Neural cell (in vitro differentiated cells): ENCODE results near the gene KDM4B.

ENCODE experiments used
- EP300 ChIP-seq: fragments of 450-650 bp; conservative IDR thresholded peaks from 2 replicates; pipeline ENCODE4 v1.6.1; 2014; ENCODE audit warnings: antibody characterized with exemption, mild to moderate bottlenecking, moderate library complexity; ENCODE audit not compliant: poor library complexity, severe bottlenecking
- EZH2 ChIP-seq: fragments of 200-600, 300-800 bp; shearing (Covaris generic), sonication (generic); IDR thresholded peaks from 2 replicates; pipeline ENCODE4 v1.6.1; 2014; ENCODE audit warnings: antibody characterized with exemption, low read length, borderline replicate concordance, mild to moderate bottlenecking; ENCODE audit not compliant: insufficient read depth, poor library complexity, severe bottlenecking
- MXI1 ChIP-seq: fragments of 450-650 bp; conservative IDR thresholded peaks from 2 replicates; pipeline ENCODE4 v1.6.1; 2014; ENCODE audit warnings: antibody characterized with exemption, mild to moderate bottlenecking; ENCODE audit not compliant: poor library complexity, severe bottlenecking
- POLR2AphosphoS5 ChIP-seq: IDR thresholded peaks from 2 replicates; pipeline ENCODE4 v1.6.1; 2012
- SMC3 ChIP-seq: fragments of 450-650 bp; conservative IDR thresholded peaks from 2 replicates; pipeline ENCODE4 v1.6.1; 2014; ENCODE audit warnings: antibody characterized with exemption, mild to moderate bottlenecking, moderate library complexity; ENCODE audit not compliant: poor library complexity
- TAF1 ChIP-seq: IDR thresholded peaks from 2 replicates; pipeline ENCODE4 v1.6.1; 2012; ENCODE audit warnings: low read depth
- TF ChIP-seq, protein P1 (sequence below): fragments of 450-650 bp; IDR thresholded peaks from 2 replicates; pipeline ENCODE4 v1.5.1; 2014; ENCODE audit warnings: antibody characterized with exemption, mild to moderate bottlenecking, moderate library complexity; ENCODE audit not compliant: poor library complexity, severe bottlenecking
- TF ChIP-seq, protein P2 (sequence below): IDR thresholded peaks from 2 replicates; pipeline ENCODE4 v1.6.1; 2012; ENCODE audit warnings: borderline replicate concordance

DNA sequence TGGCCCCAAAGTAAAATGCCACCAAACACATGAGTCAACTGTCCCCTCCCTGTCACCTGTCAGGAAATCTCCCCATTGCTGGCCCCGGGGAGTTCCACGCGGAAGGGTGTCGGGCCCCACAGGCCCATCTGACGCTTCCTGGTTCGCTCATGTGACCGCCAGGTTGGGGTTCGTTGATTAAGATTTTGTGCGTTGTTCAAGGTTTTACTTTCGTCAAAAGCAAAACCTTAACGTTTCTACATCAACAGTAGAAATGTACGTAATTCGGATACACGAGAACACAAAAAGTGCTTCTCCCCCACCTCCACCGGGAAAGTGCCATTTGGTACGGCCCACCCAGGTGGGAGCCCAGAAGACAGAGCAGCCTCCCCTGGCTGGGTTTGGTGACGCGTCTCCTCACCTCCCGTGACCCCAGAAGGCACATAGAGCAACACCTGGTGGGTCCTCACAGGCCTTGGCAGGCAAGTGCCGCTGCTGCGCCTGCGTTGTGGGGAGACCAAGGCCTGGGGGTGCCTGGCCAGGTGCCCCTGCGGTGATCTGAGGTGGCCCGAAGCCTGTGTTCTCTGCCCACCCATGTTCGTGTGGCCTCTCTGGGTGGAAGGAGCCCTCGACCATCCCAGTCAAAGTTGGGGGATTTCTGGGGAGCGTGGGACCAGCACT is 161.6 kb downstream of the KDM4B start:
- TF ChIP-seq, protein P1, sequence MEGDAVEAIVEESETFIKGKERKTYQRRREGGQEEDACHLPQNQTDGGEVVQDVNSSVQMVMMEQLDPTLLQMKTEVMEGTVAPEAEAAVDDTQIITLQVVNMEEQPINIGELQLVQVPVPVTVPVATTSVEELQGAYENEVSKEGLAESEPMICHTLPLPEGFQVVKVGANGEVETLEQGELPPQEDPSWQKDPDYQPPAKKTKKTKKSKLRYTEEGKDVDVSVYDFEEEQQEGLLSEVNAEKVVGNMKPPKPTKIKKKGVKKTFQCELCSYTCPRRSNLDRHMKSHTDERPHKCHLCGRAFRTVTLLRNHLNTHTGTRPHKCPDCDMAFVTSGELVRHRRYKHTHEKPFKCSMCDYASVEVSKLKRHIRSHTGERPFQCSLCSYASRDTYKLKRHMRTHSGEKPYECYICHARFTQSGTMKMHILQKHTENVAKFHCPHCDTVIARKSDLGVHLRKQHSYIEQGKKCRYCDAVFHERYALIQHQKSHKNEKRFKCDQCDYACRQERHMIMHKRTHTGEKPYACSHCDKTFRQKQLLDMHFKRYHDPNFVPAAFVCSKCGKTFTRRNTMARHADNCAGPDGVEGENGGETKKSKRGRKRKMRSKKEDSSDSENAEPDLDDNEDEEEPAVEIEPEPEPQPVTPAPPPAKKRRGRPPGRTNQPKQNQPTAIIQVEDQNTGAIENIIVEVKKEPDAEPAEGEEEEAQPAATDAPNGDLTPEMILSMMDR: no peak
- TF ChIP-seq POLR2AphosphoS5: no peak
- no peak for TF ChIP-seq SMC3
- TF ChIP-seq EP300: no peak
- no peak for TF ChIP-seq MXI1
- TF ChIP-seq, protein P2, sequence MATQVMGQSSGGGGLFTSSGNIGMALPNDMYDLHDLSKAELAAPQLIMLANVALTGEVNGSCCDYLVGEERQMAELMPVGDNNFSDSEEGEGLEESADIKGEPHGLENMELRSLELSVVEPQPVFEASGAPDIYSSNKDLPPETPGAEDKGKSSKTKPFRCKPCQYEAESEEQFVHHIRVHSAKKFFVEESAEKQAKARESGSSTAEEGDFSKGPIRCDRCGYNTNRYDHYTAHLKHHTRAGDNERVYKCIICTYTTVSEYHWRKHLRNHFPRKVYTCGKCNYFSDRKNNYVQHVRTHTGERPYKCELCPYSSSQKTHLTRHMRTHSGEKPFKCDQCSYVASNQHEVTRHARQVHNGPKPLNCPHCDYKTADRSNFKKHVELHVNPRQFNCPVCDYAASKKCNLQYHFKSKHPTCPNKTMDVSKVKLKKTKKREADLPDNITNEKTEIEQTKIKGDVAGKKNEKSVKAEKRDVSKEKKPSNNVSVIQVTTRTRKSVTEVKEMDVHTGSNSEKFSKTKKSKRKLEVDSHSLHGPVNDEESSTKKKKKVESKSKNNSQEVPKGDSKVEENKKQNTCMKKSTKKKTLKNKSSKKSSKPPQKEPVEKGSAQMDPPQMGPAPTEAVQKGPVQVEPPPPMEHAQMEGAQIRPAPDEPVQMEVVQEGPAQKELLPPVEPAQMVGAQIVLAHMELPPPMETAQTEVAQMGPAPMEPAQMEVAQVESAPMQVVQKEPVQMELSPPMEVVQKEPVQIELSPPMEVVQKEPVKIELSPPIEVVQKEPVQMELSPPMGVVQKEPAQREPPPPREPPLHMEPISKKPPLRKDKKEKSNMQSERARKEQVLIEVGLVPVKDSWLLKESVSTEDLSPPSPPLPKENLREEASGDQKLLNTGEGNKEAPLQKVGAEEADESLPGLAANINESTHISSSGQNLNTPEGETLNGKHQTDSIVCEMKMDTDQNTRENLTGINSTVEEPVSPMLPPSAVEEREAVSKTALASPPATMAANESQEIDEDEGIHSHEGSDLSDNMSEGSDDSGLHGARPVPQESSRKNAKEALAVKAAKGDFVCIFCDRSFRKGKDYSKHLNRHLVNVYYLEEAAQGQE: no peak
- no peak for TF ChIP-seq EZH2
- no peak for TF ChIP-seq TAF1
